ENCODE measurements around the gene EGFL7.
A peak's percentile ranks its signal among the peaks of the same experiment; 100 is the strongest.
"Not testable (repeated sequence)": the region's sequence is repeated elsewhere in the genome, so short reads cannot be mapped to it uniquely, and the experiment has no call there.

Gene EGFL7

DNA sequence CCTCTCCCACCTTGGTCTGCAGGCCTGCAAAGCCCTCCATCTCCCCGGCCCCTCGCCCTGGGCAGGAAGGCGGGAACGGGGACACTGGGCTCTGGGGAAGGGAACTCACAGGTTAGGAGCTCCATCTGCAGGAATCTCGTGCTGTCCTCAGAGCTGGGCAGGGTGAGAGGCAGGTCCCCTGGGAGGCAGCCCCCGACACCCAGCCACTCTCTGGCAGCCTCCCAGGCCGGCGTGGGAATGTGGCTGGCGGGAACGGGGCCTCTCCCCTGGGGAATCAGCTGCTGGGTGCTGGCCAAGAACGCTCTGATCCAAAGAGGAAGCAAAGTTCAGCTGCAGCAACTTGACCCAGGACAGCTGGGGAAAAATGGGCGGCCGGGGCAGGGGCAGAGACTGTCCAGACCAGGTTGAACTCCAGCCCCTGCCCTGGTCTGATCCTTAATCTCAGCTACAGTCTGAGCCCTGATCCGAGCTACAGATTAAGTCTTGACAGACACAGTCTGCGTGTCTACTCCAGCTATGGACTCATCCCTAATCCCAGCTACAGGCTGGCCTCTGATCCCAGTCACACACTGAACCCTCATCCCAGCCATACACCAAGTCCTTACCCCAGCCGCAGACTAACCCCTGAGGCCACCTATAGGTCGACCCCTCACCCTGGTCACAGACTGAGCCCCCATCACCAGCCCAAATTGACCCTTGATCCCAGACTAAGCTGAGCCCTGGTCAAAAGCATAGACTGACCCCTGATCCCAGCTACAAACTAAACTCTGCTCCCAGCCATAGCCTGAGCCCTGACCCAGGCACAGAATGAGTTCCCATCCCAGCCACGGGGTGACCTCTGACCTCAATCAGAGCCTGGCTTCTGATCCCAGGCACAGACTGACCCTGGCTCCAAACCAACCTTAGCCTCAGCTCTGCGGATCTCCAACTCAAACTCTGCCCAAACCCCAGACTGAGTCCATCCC is 37.3 kb upstream of the EGFL7 start:
- no peak for DNase-seq

DNA sequence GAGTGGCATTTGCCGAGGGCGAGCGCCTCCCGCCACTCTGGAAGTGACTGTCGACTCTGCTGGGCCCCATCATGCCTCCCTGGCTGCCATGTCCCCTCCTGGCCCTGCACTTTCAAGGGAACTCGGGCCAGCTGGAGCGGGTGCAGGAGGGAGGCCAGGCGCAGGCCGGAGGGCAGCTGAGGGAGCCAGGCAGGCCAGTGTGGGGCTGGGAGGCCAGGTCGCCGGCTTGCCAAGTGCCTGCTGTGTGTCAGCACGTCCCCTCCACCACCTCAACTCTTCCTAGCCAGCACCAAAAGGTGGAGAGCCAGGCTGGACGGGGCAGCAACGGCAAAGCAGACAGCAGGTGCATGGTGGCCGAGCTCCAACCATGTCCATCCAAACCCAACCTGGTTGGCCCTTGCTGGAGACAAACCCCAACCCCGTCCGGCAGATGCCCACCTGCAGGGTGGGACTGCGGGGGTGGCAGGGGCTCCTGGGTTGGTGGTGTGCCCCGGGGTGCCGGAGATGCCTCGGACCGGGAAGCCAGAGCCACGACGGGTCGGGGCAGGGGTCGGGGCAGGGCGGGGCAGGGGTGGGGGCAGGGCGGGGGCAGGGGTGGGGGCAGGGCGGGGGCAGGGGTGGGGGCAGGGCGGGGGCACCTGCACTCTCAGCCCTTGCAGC is 36.5 kb upstream of the EGFL7 start:
- no peak for DNase-seq

GRCh38 chr9:136626740-136627642 is 35.7 kb upstream of the EGFL7 start:
- DNase-seq = no peak

DNA sequence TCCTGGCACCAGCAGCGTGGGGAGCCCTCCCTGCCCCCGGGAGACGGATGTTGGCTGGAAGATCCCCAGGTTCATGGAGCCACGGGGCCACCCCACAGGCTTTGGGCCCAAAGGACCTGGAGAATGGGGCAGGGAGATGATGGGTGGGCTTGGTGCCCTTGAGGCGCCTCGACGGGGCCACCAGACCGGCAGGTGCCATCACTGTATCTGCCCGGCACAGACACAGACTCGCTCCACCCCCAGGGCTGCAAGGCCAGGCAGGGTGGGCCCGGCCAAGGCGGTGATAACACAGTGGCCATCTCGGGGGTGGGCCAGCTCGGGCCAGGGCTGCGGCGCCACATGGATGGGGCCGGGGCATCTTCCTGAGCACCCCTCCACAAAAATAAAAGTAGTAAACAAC is 35.0 kb upstream of the EGFL7 start:
- no peak for DNase-seq

GRCh38 chr9:136628268-136628667 is 34.4 kb upstream of the EGFL7 start:
- DNase-seq = no peak

- no peak for DNase-seq
Measured at GRCh38 chr9:136629001-136629878, 33.5 kb upstream of the EGFL7 start.

DNA sequence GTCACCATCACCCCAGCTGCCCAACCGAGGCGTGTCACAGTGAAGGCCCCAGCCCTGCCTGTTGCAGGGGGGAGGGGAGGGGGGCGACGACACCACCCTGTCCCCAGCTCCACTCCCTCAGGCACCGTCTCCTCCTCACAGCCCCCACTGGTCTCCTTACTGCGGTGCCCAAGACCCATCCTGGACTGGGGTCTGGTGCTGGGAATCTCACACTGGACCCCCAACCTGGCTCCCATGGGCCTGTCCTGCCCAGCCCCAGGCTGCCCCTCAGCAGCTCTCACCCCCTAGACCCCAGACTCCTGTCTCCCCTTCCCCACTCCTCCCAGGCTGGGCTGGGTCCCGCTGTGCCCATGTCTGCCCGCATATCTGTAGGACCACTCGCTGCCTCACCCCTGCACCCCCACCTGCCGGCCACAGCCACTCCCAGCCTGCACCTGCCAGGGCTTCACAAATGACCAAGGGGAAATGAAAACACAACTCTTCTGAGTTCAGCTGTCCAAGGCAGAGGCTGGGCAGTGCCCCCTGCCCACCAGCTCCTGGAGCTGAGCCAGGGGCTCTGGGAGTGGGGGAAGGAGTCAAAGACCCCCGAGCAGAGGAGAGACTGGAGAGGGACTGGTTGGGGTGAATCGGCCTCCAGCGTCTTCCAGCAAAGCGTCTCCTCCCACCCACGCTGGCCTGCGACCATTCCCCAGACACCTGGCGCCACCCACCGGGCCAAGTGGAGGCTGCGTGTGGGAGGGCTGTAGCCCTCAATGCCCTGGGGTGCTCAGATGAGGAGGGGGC is 32.6 kb upstream of the EGFL7 start:
- DNase-seq = peak in 1 of 2 experiments; percentile 14

GRCh38 chr9:136630662-136630992 is 32.1 kb upstream of the EGFL7 start:
- no peak for DNase-seq

GRCh38 chr9:136631038-136632000 is 31.4 kb upstream of the EGFL7 start:
- peak; percentile 53 to 65 for DNase-seq

GRCh38 chr9:136632072-136632471 is 30.6 kb upstream of the EGFL7 start:
- DNase-seq = not testable (repeated sequence)

GRCh38 chr9:136632491-136633106 is 30.1 kb upstream of the EGFL7 start:
- DNase-seq = not testable (repeated sequence)

DNA sequence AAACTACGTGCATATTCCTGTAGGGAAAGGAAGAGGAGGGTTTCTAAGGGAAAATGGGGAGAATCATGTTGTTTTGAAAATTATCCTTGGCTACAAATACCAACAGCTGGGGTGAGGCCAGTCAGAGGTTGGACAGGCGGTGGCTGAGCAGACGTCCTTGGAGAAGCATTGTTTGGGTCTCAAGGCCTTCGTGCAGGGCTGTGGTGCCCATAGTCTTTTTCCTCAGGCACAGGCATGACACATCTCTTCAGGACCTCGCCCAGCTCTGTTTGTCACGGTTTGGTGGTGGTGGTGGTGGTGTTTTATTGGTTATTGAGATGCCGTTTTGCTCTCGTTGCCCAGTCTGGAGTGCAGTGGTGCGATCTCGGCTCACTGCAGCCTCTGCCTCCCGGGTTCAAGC is 27.8 kb upstream of the EGFL7 start:
- DNase-seq = no peak

GRCh38 chr9:136640171-136641111 is 22.3 kb upstream of the EGFL7 start:
- DNase-seq = no peak

DNA sequence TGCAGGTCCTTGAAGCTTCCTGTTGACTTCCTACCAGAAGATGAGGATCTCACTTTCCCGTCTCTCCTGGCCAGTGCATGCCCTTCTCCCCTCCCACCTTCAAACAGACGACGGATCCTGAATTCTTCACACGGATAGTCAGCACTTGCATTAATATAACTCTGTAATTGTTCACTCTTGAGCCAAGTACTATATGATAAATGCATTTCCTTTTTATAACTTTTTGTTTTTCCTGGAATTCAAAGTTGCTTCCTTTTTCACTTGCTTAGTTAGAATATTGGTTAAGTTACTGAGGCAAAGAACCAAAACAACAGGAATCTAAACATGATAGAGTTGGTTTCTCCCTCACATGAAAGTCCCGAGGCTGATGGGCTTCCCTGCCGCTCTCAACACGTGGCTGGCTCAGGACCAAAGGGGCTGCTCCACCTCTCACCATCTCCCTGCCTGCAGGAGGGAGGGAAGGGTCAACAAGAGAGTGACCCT is 20.2 kb upstream of the EGFL7 start:
- DNase-seq = no peak

GRCh38 chr9:136643596-136644342 is 18.9 kb upstream of the EGFL7 start:
- no peak for DNase-seq

DNA sequence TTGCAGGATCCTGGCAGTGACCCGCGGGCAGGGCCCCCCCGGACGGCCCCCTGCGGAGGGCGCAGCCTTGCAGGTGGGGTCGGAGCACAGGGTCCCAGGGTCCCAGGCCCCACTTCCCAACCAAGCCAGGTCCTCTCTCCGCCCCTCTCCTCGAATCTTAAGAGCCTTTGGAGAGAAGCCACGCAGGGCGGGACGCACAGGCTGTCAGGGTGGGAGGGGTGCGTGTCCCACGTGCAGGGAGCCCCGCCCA is 18.4 kb upstream of the EGFL7 start:
- peak in 1 of 2 experiments; percentile 40 for DNase-seq

DNA sequence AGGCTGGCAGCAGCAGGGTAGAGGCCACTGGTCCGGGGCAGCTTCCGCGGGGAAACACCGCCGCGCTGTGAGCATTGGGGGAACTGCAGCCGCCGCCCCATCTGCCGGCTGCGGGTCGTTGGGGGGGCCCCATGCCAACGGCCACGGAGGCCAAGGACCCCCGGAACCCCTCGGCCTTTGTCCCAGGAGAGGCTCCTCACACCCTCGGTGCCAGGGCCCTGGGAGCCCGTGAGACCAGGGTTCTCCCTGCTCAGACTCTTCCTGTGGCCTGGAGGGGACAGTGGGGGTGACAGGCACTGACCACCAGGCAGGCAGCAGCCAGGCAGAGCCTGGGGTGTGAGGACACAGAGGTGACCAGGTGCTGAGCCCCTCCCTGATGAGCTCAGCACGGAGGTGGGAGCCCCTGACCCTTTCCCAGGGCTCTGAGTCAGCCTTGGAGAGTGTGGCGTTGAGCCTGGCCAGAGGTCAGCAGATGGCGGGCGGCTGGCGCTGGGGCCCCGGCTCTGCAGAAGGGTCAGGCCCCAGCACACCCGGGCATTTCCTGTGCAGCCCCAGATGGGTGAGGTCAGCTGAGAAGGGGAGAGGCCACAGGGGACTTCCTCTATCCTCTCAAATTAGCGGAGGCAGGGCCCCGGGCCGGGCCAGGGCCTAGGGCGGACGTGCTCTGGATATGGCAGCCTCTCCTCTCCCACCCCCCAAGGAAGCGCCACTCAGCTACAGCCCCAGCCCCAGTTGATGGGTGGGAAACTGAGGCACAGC is 17.9 kb upstream of the EGFL7 start:
- DNase-seq = peak in 1 of 2 experiments; percentile 20
